Pancreas (tissue), 10 donors: Measurements from ENCODE around the gene ENTPD1. TPM values are rescaled to one million over a fixed set of nuclear protein-coding genes. Genes with fewer than 3 reads are reported as not detected.
"Not testable (repeated sequence)": the region's sequence is repeated elsewhere in the genome, so short reads cannot be mapped to it uniquely, and the experiment has no call there.

Experiments used
- ATAC-seq, 4 donors: fragments of 200-7000 bp; cut with Tn5 transposase; one replicate each; pipeline versions ENCODE4 v1.8.0 to v1.9.1; 2020; ENCODE audit warnings: mild to moderate bottlenecking in 4 of 4, moderate library complexity in 4 of 4
- DNase-seq, 6 donors: peaks; one replicate each; pipeline ENCODE4 v3.0.0-alpha.2; 2020
- FAIRE-seq: peaks from 2 replicates; lab custom pipeline; 2012; peaks lifted over from hg19 to GRCh38; lab: Jason Lieb, UNC
- H3K27ac ChIP-seq, 4 donors: fragments of 200-600 bp; sonication (generic); 1 replicate in 3 of 4; 2 replicates in 1 of 4; pipeline versions ENCODE4 v1.5.0 to v1.8.0; 2020
- H3K27me3 ChIP-seq, 4 donors: fragments of 200-600 bp; one replicate each; pipeline ENCODE4 v1.8.0; 2021
- H3K36me3 ChIP-seq, 3 donors: fragments of 200-600 bp; sonication (generic) in 1 of 3; one replicate each; pipeline versions ENCODE4 v1.5.0 to v1.8.0; 2020 to 2021
- H3K4me1 ChIP-seq, 3 donors: fragments of 200-600 bp; one replicate each; pipeline ENCODE4 v1.8.0; 2021
- H3K4me3 ChIP-seq, 4 donors: fragments of 200-600 bp; sonication (generic) in 2 of 4; one replicate each; pipeline versions ENCODE4 v1.5.0 to v1.8.0; 2020 to 2021
- H3K9me3 ChIP-seq, 4 donors: fragments of 200-600 bp; one replicate each; pipeline ENCODE4 v1.8.0; 2021
- CTCF ChIP-seq, 4 donors: fragments of 200-600 bp; sonication (generic) in 3 of 4; IDR thresholded peaks; one replicate each; pipeline versions ENCODE4 v1.5.0 to v1.8.0; 2021; ENCODE audit warnings: antibody characterized with exemption in 4 of 4
- WGBS, 2 donors: extraction: QIAGEN DNeasy Blood & Tissue Kit; methylation state at CpG; one replicate each; pipeline ENCODE4 v1.1.7; 2013; 5-methylcytosine and 5-hydroxymethylcytosine counted together
- intact Hi-C, 3 donors: fragments of 100-400 bp; cut with DNase I; formaldehyde crosslinking; loops; one replicate each; pipeline versions ENCODE4 v1.11.1 to v1.14.2; 2022
- polyA plus RNA-seq, 2 donors: library from polyadenylated mRNA; stranded (reverse); fragments of 200-250 nt; gene quantifications; one replicate each; pipeline ENCODE4 v1.2.3, GENCODE V29; 2013
- total RNA-seq, 6 donors: library from RNA; stranded (reverse); fragmentation: NEBNext Ultra II Directional in 4 of 6; extraction: Animal tissue kit (Norgen Biotek cat#: 25700) in 4 of 6; gene quantifications; one replicate each; pipeline versions ENCODE4 v1.2.1 to v1.2.4, GENCODE V29; 2021 to 2023
- donor health status: healthy with polysubstance abuse.
- donor health status: DM: no; HTN: no; CAD: no; lungs with moderate emphysema.
- donor health status: DM: no; HTN: no; CAD: no.
- donor health status: control.
- donor health status: control.
- donor health status: Bipolar disorder and iron deficiency.
- donor health status: DM: yes; HTN: yes; CAD: no.
- donor health status: DM: no; HTN: no; CAD: no.
- donor health status: DM: no; HTN: no; CAD: no.
- donor health status: DM: yes; HTN: yes; CAD: no.

The ENTPD1 gene
- total and polyA plus RNA-seq, 8 donors, result 0.67 to 10.9 (median 1.8) TPM

GRCh38 chr10:95872158-95872711 is 116.3 kb downstream of the ENTPD1 start:
- H3K36me3 ChIP-seq, result no peaks in the 10 kb centered on the region
- FAIRE-seq (no peak), DNase-seq (no peak), ATAC-seq (no peak)
- no peaks in the 10 kb centered on the region for H3K4me1 ChIP-seq
- H3K9me3 ChIP-seq, result no peaks in the 10 kb centered on the region
- 49 to 100% methylated on average over 2 of the region's 2 CpGs for WGBS, 2 donors
- no peaks in the 10 kb centered on the region for H3K27me3 ChIP-seq
- intact Hi-C loops, result no loop called here
- no peak overlapping the region for H3K27ac ChIP-seq
- no peak overlapping the region for H3K4me3 ChIP-seq
- no peak for TF ChIP-seq CTCF (IDR thresholded peaks at IDR 0.05)

GRCh38 chr10:95873139-95873538 is 117.2 kb downstream of the ENTPD1 start:
- Histone ChIP-seq H3K4me1 (no peaks in the 10 kb centered on the region), H3K36me3 (no peaks in the 10 kb centered on the region), H3K27ac (no peak overlapping the region), H3K9me3 (no peaks in the 10 kb centered on the region), H3K4me3 (no peak overlapping the region), H3K27me3 (no peaks in the 10 kb centered on the region)
- FAIRE-seq, result no peak
- TF ChIP-seq CTCF (IDR thresholded peaks at IDR 0.05), result no peak
- no peak for ATAC-seq
- intact Hi-C loops, result no loop called here
- DNase-seq, result no peak
- 94 to 99% methylated on average over 2 of the region's 2 CpGs for WGBS, 2 donors

GRCh38 chr10:95873651-95874050 is 117.7 kb downstream of the ENTPD1 start:
- Histone ChIP-seq H3K36me3 (no peaks in the 10 kb centered on the region), H3K27ac (no peak overlapping the region), H3K27me3 (no peaks in the 10 kb centered on the region), H3K9me3 (no peaks in the 10 kb centered on the region), H3K4me1 (no peaks in the 10 kb centered on the region), H3K4me3 (no peak overlapping the region)
- TF ChIP-seq CTCF (IDR thresholded peaks at IDR 0.05), result no peak
- ATAC-seq (no peak), DNase-seq (no peak), FAIRE-seq (no peak)
- WGBS, 2 donors, result 90 to 91% methylated on average over 4 of the region's 4 CpGs
- intact Hi-C loops, result no loop called here

- FAIRE-seq, H3K36me3 ChIP-seq, intact Hi-C loops, H3K27ac ChIP-seq, H3K4me3 ChIP-seq, H3K4me1 ChIP-seq, H3K27me3 ChIP-seq, H3K9me3 ChIP-seq, ATAC-seq, DNase-seq: not testable (repeated sequence)
Measured at GRCh38 chr10:95874783-95875182, 118.8 kb downstream of the ENTPD1 start.

GRCh38 chr10:95876756-95877155 is 120.8 kb downstream of the ENTPD1 start:
- Histone ChIP-seq H3K4me1 (no peaks in the 10 kb centered on the region), H3K27ac (no peak overlapping the region), H3K4me3 (no peak overlapping the region), H3K9me3 (no peaks in the 10 kb centered on the region), H3K27me3 (no peaks in the 10 kb centered on the region), H3K36me3 (no peaks in the 10 kb centered on the region)
- FAIRE-seq (no peak), ATAC-seq (no peak), DNase-seq (no peak)
- WGBS, 2 donors, result 92 to 99% methylated on average over 1 of the region's 1 CpG
- intact Hi-C loops, result no loop called here
- TF ChIP-seq CTCF (IDR thresholded peaks at IDR 0.05), result no peak
